IPS-11a (cell line): Measurements from ENCODE around the gene CAB39L.

ENCODE experiments used
- H3K4me3 ChIP-seq: one replicate; pipeline ENCODE4 v1.5.1; 2013; ENCODE audit warnings: low read depth, low read length, control low read depth

Gene CAB39L

GRCh38 chr13:49443357-49443703, 534 bp downstream of the CAB39L start:
- H3K4me3 ChIP-seq: peak overlapping the region; percentile 88

- H3K4me3 ChIP-seq: no peak overlapping the region
Measured at GRCh38 chr13:49441846-49442245, 2.0 kb downstream of the CAB39L start.

GRCh38 chr13:49441312-49441711, 2.6 kb downstream of the CAB39L start:
- no peak overlapping the region for H3K4me3 ChIP-seq

- no peak overlapping the region for H3K4me3 ChIP-seq
Measured at GRCh38 chr13:49439609-49440008, 4.3 kb downstream of the CAB39L start.

GRCh38 chr13:49437705-49438104, 6.2 kb downstream of the CAB39L start:
- no peak overlapping the region for H3K4me3 ChIP-seq

GRCh38 chr13:49436890-49437289, 7.0 kb downstream of the CAB39L start:
- no peak overlapping the region for H3K4me3 ChIP-seq

GRCh38 chr13:49435992-49436391, 7.9 kb downstream of the CAB39L start:
- no peak overlapping the region for H3K4me3 ChIP-seq

- no peak overlapping the region for H3K4me3 ChIP-seq
Measured at GRCh38 chr13:49429121-49429520, 14.7 kb downstream of the CAB39L start.

GRCh38 chr13:49428041-49428763, 15.7 kb downstream of the CAB39L start:
- H3K4me3 ChIP-seq: no peak overlapping the region

- H3K4me3 ChIP-seq: no peak overlapping the region
Measured at GRCh38 chr13:49424011-49424560, 19.8 kb downstream of the CAB39L start.

- H3K4me3 ChIP-seq: no peak overlapping the region
Measured at GRCh38 chr13:49421391-49421790, 22.5 kb downstream of the CAB39L start.

GRCh38 chr13:49419276-49419675, 24.6 kb downstream of the CAB39L start:
- H3K4me3 ChIP-seq: no peak overlapping the region

- no peak overlapping the region for H3K4me3 ChIP-seq
Measured at GRCh38 chr13:49418206-49418605, 25.7 kb downstream of the CAB39L start.

GRCh38 chr13:49417161-49417560, 26.7 kb downstream of the CAB39L start:
- no peak overlapping the region for H3K4me3 ChIP-seq

- H3K4me3 ChIP-seq: no peak overlapping the region
Measured at GRCh38 chr13:49412749-49413148, 31.1 kb downstream of the CAB39L start.

GRCh38 chr13:49411353-49411752, 32.5 kb downstream of the CAB39L start:
- H3K4me3 ChIP-seq: no peak overlapping the region

- H3K4me3 ChIP-seq: no peak overlapping the region
Measured at GRCh38 chr13:49410477-49410876, 33.4 kb downstream of the CAB39L start.

GRCh38 chr13:49410006-49410405, 33.9 kb downstream of the CAB39L start:
- no peak overlapping the region for H3K4me3 ChIP-seq

- H3K4me3 ChIP-seq: no peak overlapping the region
Measured at GRCh38 chr13:49409008-49409407, 34.9 kb downstream of the CAB39L start.

- H3K4me3 ChIP-seq: no peak overlapping the region
Measured at GRCh38 chr13:49407936-49408335, 35.9 kb downstream of the CAB39L start.

- no peak overlapping the region for H3K4me3 ChIP-seq
Measured at GRCh38 chr13:49407068-49407467, 36.8 kb downstream of the CAB39L start.

- H3K4me3 ChIP-seq: no peak overlapping the region
Measured at GRCh38 chr13:49404703-49405020, 39.2 kb downstream of the CAB39L start.
